GM20431 (cell line): ENCODE results near the gene TIMELESS.
"Not testable (repeated sequence)": the region's sequence is repeated elsewhere in the genome, so short reads cannot be mapped to it uniquely, and the experiment has no call there.

Experiments
- in situ Hi-C: fragments of 300-500 bp; cut with MseI, MboI; formaldehyde crosslinking; loops from one replicate; pipeline ENCODE4 v1.15.0; 2020; ENCODE audit warnings: low sequenced_read_pairs; ENCODE audit not compliant: unreplicated experiment

Gene TIMELESS

DNA sequence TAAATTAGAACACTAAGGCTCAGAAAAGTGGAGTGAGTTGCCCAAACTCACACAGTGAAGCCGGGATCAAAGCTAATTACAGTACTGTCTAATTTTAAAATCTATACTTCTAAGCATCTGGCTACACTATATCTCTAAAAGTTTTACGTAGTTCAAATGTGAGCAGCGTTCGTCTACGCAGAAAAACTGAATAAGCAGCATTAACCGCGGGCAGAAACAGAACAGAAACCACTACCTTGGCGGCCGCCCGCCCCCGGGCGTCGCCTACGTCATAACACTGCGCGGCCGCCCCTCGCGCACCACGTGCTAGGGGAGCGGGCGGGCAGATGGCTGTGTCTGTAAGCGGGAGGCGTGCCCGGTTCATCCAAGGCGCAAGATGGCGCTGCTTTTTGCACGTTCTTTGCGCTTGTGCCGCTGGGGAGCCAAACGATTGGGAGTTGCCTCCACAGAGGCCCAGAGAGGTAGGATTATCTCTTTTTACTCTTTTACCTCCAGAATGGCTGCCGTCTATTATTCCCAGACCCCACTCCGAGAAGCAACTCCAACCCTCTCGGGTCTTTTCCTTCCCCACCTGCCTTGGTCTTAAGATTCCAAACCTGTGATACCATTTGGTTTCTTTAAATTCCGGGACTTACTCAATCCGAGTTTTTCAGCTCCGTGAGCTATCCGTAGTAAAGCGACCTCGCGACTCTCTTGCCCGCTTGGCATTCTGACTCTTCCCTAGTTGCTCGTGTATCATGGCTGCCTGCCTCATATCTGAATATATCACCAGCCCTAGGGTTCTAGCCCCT, 19.2 kb upstream of the TIMELESS start, which contains the start of gene SPRYD4:
Gene SPRYD4 (plus strand): TSS at position 363 of the 791 bp plus-strand sequence. CDS start 14 bp downstream, at position 377.
- in situ Hi-C loops, result no loop called here

GRCh38 chr12:56462565-56462964, 13.3 kb upstream of the TIMELESS start:
- in situ Hi-C loops, result no loop called here

- in situ Hi-C loops, result no loop called here
Observed at GRCh38 chr12:56461235-56462159, 12.3 kb upstream of the TIMELESS start.

DNA sequence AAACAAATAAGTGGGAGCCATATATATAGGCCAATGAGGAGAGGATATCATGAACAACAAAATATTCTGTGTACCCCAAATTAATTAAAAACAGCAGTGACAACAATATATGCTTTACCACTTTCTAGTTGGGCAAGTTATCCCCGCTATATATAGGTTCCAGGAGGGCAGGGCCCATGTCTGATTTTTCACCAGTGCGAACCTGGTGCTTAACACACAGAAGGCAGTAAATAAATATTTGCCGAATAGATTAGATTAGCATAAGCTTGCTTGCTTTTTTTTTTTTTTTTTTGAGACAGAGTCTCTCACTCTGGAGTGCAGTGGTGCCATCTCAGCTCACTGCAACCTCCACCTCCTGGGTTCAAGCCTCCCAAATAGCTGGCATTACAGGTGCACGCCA, 8.6 kb upstream of the TIMELESS start:
- in situ Hi-C loops, result no loop called here

DNA sequence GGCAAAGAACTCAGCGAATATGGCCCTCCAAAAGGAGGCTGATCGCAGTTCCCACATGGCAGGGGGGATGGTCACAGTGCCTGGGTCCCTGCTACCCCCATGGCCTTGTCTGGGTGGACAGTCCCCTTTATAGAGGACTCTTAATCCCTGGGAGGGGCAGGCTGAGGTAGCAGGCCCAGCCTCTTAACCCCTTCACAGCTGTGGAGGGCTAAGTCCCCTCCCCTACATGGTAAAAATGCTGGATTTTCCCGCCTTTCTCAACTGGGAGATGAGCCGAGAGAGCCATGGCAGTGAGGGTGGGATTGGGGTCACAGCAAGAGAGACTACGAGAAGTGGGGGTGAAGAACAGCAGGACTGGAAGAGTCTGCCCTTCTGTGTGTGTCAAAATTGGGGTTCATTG, 5.3 kb upstream of the TIMELESS start, which contains the start of gene MIP:
Gene MIP (minus strand): TSS at position 101 of the 400 bp plus-strand sequence. CDS start 44 bp downstream, at position 57.
- in situ Hi-C loops, result no loop called here

GRCh38 chr12:56451147-56451546, 1.9 kb upstream of the TIMELESS start:
- in situ Hi-C loops, result no loop called here

DNA sequence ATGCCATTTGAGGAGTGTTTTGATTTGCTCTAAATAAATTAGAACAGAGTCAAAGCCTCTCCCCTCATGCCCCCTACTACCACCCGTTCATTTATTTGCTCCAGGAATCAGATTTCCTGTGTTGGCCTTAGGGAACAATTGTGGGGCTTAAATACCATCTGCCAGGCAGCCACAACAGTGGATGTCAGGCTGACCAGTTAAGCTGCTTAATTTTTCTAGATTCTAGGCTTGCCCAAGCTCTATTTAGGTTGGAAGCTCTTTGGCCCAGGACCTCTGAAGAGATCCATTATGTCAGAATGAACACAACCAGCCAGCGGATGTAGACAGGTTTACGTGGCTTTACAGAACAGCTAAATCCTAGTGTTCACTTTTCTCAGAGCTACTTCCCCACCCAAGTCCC, 1.0 kb upstream of the TIMELESS start:
- in situ Hi-C loops, result no loop called here

DNA sequence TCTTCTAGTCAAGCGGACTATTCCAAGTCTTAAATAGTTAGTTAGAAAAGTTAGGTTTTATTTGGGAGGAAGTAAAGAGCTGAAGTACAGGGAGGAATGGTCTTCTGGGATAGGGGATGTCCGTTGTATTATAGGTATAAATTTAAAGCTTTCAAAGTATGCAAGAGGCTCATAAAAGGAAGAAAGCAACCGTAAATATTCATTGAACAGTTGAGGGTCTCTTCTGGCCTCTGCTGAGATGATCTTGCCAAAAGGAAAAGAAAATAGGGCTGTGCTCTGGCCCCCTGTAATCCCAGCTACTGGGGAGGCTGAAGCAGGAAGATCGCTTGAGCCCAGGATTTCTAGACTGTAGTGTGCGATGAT, 377 bp upstream of the TIMELESS start:
- in situ Hi-C loops, result no loop called here

DNA sequence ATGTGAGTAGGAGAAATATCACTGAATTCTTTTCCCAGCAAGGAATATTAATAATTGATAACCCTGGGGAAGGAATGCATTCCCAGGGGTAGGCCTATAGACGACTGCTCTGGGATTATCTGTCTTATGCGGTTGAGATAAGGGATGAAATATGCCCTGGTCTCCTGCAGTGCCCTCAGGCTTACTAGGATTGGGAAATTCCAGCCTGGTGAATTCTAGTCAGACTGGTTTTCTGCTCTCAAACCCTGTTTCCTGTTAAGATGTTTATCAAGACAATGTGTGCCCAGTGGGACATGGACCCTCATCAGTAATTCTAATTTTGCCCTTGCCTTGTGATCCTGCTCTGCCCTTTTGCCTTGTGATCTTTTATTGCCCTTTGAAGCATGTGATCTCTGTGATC, 6.0 kb downstream of the TIMELESS start:
- in situ Hi-C loops, result not testable (repeated sequence)

- in situ Hi-C loops, result no loop called here
Observed at GRCh38 chr12:56437430-56438176, 11.6 kb downstream of the TIMELESS start.

DNA sequence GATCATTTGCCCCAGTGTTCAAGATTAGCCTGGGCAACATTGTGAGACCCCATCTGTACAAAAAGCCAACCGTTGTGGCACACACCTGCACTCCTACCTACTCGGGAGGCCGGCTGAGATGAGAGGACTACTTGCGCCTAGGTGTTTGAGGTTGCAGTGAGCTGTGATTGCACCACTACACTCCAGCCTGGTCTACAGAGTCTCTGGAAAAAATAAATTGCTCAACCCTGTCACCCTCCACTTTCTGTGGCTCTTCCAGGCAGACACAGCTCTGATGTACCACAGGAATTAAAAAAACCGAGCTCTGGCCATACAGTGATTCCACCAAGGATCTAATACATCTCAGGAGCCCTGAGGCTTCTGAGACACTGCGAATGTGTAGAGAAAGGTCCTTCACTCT, 14.4 kb downstream of the TIMELESS start:
- in situ Hi-C loops, result no loop called here

GRCh38 chr12:56431850-56432249, 17.4 kb downstream of the TIMELESS start:
- in situ Hi-C loops, result no loop called here

DNA sequence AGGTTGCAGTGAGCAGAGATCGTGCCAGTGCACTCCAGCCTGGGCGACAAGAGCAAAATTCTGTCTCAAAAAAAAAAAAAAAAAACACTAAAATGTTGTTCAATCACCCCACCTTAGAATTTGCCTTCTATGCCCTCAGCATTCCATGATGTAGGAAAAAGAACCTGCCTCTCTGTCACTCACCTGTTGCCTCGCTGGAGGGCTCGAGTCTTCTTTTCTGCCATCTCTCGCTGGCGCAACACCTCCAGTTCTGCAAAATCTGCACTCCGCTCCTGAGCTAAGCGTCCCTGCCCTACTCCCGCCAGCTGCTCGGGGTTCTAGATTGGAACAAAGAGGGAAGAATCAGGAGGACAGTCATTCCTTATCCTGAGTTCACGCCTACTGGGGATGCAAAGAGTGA, 17.9 kb downstream of the TIMELESS start:
- in situ Hi-C loops, result no loop called here

DNA sequence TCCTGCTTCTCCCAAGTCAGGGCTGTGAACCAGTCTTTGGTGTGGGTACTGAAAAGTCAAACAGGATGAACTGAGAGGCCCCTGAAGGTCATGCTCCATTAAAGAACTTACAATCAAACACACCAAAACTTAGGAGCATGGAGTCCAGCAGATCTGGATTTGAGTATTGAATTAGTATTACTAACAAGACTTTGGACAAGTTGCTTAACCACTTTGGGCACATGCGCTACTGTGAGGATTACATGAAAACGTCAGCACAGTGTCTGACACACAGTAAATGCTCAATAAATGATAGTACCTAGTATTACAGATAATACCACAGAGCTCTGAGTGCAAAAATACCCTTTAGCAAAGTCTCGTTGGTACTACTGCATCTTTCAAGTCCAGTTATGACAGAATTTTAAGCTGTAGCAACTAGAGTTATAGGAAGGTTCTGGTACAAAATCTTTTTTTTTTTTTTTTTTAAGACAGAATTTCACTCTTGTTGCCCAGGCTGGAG, 23.2 kb downstream of the TIMELESS start:
- in situ Hi-C loops, result no loop called here

GRCh38 chr12:56425193-56425592, 24.0 kb downstream of the TIMELESS start:
- in situ Hi-C loops, result no loop called here

DNA sequence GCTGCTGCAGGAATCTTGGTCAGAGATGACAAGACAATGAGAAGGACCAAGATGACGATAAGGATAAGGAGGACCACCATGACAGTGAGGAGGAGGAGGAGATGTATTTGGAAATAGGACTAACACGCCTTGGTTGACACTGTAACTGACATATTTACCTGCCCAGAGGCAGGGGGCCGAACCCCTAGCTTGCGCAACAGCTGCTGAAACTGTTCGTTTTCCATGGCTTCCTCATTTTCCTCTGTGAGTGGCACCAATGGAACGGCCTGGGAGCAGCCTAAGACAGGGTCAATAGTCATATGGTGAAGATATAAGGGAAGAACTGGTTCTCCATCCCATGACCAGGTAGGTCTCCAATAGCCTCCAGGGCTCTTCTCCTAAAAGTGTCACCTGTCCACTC, 28.8 kb downstream of the TIMELESS start:
- in situ Hi-C loops, result no loop called here

- in situ Hi-C loops, result no loop called here
Observed at GRCh38 chr12:56417739-56418138, 31.5 kb downstream of the TIMELESS start.

GRCh38 chr12:56414401-56414800, 34.8 kb downstream of the TIMELESS start:
- in situ Hi-C loops, result no loop called here

- in situ Hi-C loops, result no loop called here
Observed at GRCh38 chr12:56413392-56413791, 35.8 kb downstream of the TIMELESS start.
